22Rv1 (cell line): ENCODE results near the gene PIK3CG.

Source experiments
- ZFX ChIP-seq: fragments of 450-650 bp; IDR thresholded peaks from 2 replicates; pipeline ENCODE4 v1.6.1; 2017; ENCODE audit warnings: antibody characterized with exemption, borderline replicate concordance
- TF ChIP-seq, protein P1 (sequence below): fragments of 450-650 bp; IDR thresholded peaks from 2 replicates; pipeline ENCODE4 v1.5.1; 2017; ENCODE audit warnings: mild to moderate bottlenecking

DNA sequence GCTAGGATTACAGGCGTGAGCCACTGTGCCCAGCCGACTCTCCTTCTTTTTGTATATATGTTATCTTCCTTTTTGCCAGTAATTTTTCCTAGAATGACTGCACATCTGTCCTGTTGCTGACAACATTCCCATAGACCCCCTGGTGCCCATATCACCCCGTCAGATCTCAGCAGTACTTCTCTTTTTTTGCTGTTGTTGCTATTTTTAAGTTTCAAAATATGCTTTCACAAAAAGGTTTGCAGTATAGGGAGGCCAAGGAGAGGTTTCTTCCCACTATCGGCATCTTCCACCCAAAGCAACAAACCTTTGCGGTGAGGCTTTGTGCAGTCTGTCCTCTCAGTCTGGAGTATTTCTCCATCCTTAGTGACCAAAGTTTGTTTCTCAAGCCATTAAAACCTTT lies 23.1 kb downstream of the PIK3CG start:
- TF ChIP-seq, protein P1, sequence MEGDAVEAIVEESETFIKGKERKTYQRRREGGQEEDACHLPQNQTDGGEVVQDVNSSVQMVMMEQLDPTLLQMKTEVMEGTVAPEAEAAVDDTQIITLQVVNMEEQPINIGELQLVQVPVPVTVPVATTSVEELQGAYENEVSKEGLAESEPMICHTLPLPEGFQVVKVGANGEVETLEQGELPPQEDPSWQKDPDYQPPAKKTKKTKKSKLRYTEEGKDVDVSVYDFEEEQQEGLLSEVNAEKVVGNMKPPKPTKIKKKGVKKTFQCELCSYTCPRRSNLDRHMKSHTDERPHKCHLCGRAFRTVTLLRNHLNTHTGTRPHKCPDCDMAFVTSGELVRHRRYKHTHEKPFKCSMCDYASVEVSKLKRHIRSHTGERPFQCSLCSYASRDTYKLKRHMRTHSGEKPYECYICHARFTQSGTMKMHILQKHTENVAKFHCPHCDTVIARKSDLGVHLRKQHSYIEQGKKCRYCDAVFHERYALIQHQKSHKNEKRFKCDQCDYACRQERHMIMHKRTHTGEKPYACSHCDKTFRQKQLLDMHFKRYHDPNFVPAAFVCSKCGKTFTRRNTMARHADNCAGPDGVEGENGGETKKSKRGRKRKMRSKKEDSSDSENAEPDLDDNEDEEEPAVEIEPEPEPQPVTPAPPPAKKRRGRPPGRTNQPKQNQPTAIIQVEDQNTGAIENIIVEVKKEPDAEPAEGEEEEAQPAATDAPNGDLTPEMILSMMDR = no peak
- TF ChIP-seq ZFX = no peak
